GM23338 (cell line): ENCODE results near the gene FITM2.

Experiments used
- CREB1 ChIP-seq: fragments of 250-450 bp; sonication (Bioruptor Pico); IDR thresholded peaks from 2 replicates; pipeline ENCODE4 v1.5.0; 2020; ENCODE audit warnings: low read depth, mild to moderate bottlenecking, moderate library complexity
- CTCF ChIP-seq, 2 experiments: fragments of 200-600 bp in 1 of 2; sonication (generic) in 1 of 2; conservative IDR thresholded peaks; 2 replicates each; pipeline versions ENCODE4 v1.5.1 to v1.6.1; 2016 to 2017; ENCODE audit warnings: antibody characterized with exemption in 2 of 2, low read depth in 2 of 2, mild to moderate bottlenecking in 2 of 2, moderate library complexity in 1 of 2
- EZH2 ChIP-seq: fragments of 200-600 bp; sonication (generic); IDR thresholded peaks from one replicate; pipeline ENCODE4 v1.8.0; 2017; ENCODE audit warnings: antibody characterized with exemption, mild to moderate bottlenecking, low read depth; ENCODE audit not compliant: unreplicated experiment
- POLR2AphosphoS5 ChIP-seq: IDR thresholded peaks from 2 replicates; pipeline ENCODE4 v1.6.1; 2016; ENCODE audit warnings: antibody characterized with exemption, low read depth
- REST ChIP-seq: IDR thresholded peaks from one replicate; pipeline ENCODE4 v1.6.1; 2018; ENCODE audit warnings: antibody characterized with exemption; ENCODE audit not compliant: unreplicated experiment

GRCh38 chr20:44309763-44310663 is 989 bp downstream of the FITM2 start:
- TF ChIP-seq POLR2AphosphoS5 (no peak), CTCF (conservative IDR thresholded peaks at IDR 0.05; ENCODE audit: low read depth in 2 of 2) (no peak), CREB1 (no peak), EZH2 (no peak), REST (no peak)
